Measurements from ENCODE around the gene RFNG. TPM values are rescaled to one million over a fixed set of nuclear protein-coding genes. Genes with fewer than 3 reads are reported as not detected.

RFNG gene
- total and polyA plus RNA-seq, 4 donors = 29.1 to 38.2 (median 36.1) TPM

- TF ChIP-seq, protein P1, sequence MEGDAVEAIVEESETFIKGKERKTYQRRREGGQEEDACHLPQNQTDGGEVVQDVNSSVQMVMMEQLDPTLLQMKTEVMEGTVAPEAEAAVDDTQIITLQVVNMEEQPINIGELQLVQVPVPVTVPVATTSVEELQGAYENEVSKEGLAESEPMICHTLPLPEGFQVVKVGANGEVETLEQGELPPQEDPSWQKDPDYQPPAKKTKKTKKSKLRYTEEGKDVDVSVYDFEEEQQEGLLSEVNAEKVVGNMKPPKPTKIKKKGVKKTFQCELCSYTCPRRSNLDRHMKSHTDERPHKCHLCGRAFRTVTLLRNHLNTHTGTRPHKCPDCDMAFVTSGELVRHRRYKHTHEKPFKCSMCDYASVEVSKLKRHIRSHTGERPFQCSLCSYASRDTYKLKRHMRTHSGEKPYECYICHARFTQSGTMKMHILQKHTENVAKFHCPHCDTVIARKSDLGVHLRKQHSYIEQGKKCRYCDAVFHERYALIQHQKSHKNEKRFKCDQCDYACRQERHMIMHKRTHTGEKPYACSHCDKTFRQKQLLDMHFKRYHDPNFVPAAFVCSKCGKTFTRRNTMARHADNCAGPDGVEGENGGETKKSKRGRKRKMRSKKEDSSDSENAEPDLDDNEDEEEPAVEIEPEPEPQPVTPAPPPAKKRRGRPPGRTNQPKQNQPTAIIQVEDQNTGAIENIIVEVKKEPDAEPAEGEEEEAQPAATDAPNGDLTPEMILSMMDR (IDR thresholded peaks at IDR 0.05; ENCODE audit: control extremely low read depth, extremely low read depth) = no peak
- WGBS, 2 donors = 88 to 89% methylated on average over 16 of the region's 16 CpGs
- Histone ChIP-seq H3K4me1 (ENCODE audit: control insufficient read depth in 5 of 5, insufficient read depth in 5 of 5, low read length in 5 of 5) (peaks cover 0 to 10% (median 9%) of the 10 kb centered on the region in 5 donors), H3K36me3 (ENCODE audit: control insufficient read depth in 4 of 4, insufficient read depth in 4 of 4, low read length in 4 of 4) (peaks cover 5 to 88% (median 17%) of the 10 kb centered on the region in 4 donors), H3K9me3 (ENCODE audit: control insufficient read depth in 4 of 4, insufficient read depth in 3 of 4, low read length in 3 of 4) (no peaks in the 10 kb centered on the region), H3K4me3 (no peak overlapping the region), H3K27me3 (ENCODE audit: control insufficient read depth in 3 of 3, insufficient read depth in 3 of 3, low read length in 2 of 3) (no peaks in the 10 kb centered on the region), H3K9ac (ENCODE audit: insufficient read depth in 1 of 2, low read length in 2 of 2) (no peak overlapping the region), H3K27ac (ENCODE audit: low read depth in 1 of 2, low read length in 1 of 2) (no peak overlapping the region)
- ATAC-seq (ENCODE audit: insufficient read depth, low FRiP score) (no peak), DNase-seq (no peak)
Observed at GRCh38 chr17:82060001-82060380, 8.4 kb upstream of the RFNG start.

- Histone ChIP-seq H3K4me3 (no peak overlapping the region), H3K36me3 (ENCODE audit: control insufficient read depth in 4 of 4, insufficient read depth in 4 of 4, low read length in 4 of 4) (peaks cover 5 to 92% (median 19%) of the 10 kb centered on the region in 4 donors), H3K9ac (ENCODE audit: insufficient read depth in 1 of 2, low read length in 2 of 2) (no peak overlapping the region), H3K4me1 (ENCODE audit: control insufficient read depth in 5 of 5, insufficient read depth in 5 of 5, low read length in 5 of 5) (peaks cover 0 to 4% (median 3%) of the 10 kb centered on the region in 5 donors), H3K9me3 (ENCODE audit: control insufficient read depth in 4 of 4, insufficient read depth in 3 of 4, low read length in 3 of 4) (no peaks in the 10 kb centered on the region), H3K27me3 (ENCODE audit: control insufficient read depth in 3 of 3, insufficient read depth in 3 of 3, low read length in 2 of 3) (no peaks in the 10 kb centered on the region), H3K27ac (ENCODE audit: low read depth in 1 of 2, low read length in 1 of 2) (no peak overlapping the region)
- TF ChIP-seq, protein P1 (IDR thresholded peaks at IDR 0.05; ENCODE audit: control extremely low read depth, extremely low read depth) = no peak
- no peak for ATAC-seq (ENCODE audit: insufficient read depth, low FRiP score)
- no peak for DNase-seq
- 87 to 88% methylated on average over 18 to 19 of the region's 19 CpGs for WGBS, 2 donors
Observed at GRCh38 chr17:82059272-82060000, 7.8 kb upstream of the RFNG start.

DNA sequence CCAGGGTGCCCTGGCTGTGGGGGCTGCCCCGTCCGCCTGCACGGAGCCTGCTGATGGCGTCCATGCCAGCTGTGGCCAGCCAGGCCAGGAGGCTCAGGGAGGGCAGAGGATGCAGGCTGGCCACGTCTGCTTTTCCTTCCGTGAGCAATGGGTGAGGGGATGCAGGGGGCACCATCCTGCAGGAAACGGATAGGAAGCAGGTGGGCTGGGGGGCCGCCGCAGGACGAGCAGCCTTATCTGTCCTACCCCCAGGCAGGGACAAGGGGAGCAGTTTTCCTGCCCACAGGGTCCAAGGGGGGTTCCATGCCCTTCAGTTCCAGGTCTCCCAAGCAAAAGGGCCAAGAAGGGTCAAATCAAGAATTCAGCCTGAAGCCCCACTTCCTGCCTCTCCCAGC, 7.2 kb upstream of the RFNG start:
- DNase-seq (no peak), ATAC-seq (ENCODE audit: insufficient read depth, low FRiP score) (no peak)
- Histone ChIP-seq H3K4me1 (ENCODE audit: control insufficient read depth in 5 of 5, insufficient read depth in 5 of 5, low read length in 5 of 5) (no peaks in the 10 kb centered on the region), H3K27me3 (ENCODE audit: control insufficient read depth in 3 of 3, insufficient read depth in 3 of 3, low read length in 2 of 3) (no peaks in the 10 kb centered on the region), H3K4me3 (no peak overlapping the region), H3K9ac (ENCODE audit: insufficient read depth in 1 of 2, low read length in 2 of 2) (no peak overlapping the region), H3K27ac (ENCODE audit: low read depth in 1 of 2, low read length in 1 of 2) (no peak overlapping the region), H3K36me3 (ENCODE audit: control insufficient read depth in 4 of 4, insufficient read depth in 4 of 4, low read length in 4 of 4) (peaks cover 5 to 93% (median 19%) of the 10 kb centered on the region in 4 donors), H3K9me3 (ENCODE audit: control insufficient read depth in 4 of 4, insufficient read depth in 3 of 4, low read length in 3 of 4) (no peaks in the 10 kb centered on the region)
- 77 to 85% methylated on average over 10 of the region's 10 CpGs for WGBS, 2 donors
- TF ChIP-seq, protein P1 (IDR thresholded peaks at IDR 0.05; ENCODE audit: control extremely low read depth, extremely low read depth) = no peak

All from lung (tissue), 12 donors.